HepG2 (cell line): ENCODE measurements around the gene MTA2. TPM values are rescaled to one million over a fixed set of nuclear protein-coding genes. Genes with fewer than 3 reads are reported as not detected.
A peak's percentile ranks its signal among the peaks of the same experiment; 100 is the strongest.

Source experiments
- ATAC-seq: fragments of 200-7000 bp; cut with Tn5 transposase; 3 replicates; pipeline ENCODE4 v1.9.1; 2020; ENCODE audit warnings: mild to moderate bottlenecking, moderate library complexity
- BruUV-seq: library from RNA; stranded (reverse); fragments of 400-500 nt; replicated peaks from 2 replicates; lab custom pipeline; 2021; lab: Mats Ljungman, UMichigan
- CTCF ChIA-PET: fragments of 300-600 bp; formaldehyde crosslinking; extraction: SDS; loops from one replicate; lab custom pipeline; 2021; ENCODE audit warnings: low total read pairs, inconsistent platforms, low intra/inter-chr PET ratio; lab: Yijun Ruan, JAX
- POLR2A ChIA-PET: fragments of 350-600 bp; sonication (Branson Sonifier 250); formaldehyde crosslinking; loops from one replicate; lab custom pipeline; 2020; ENCODE audit warnings: antibody characterized with exemption, inconsistent platforms; lab: Yijun Ruan, JAX
- DNase-seq: peaks from one replicate; pipeline ENCODE4 v3.0.0-alpha.2; 2015; ENCODE audit warnings: low spot score
- FAIRE-seq: peaks from 3 replicates; lab custom pipeline; 2011; peaks lifted over from hg19 to GRCh38; lab: Jason Lieb, UNC
- H2AFZ ChIP-seq: one replicate; pipeline ENCODE4 v1.6.1; 2011; ENCODE audit warnings: low read length, inconsistent platforms
- H3K27ac ChIP-seq: fragments of 300-600 bp; 3 replicates; pipeline ENCODE4 v1.8.0; 2011; ENCODE audit warnings: mixed run types, mild to moderate bottlenecking, mixed read lengths, low read length, inconsistent platforms; ENCODE audit not compliant: insufficient read depth; ENCODE audit errors: extremely low read length
- H3K27me3 ChIP-seq, 2 experiments: fragments of 200-600 bp in 1 of 2; 2 replicates in 1 of 2; 3 replicates in 1 of 2; pipeline versions ENCODE4 v1.6.0 to v1.8.0; 2011; ENCODE audit warnings: low read length in 2 of 2, mild to moderate bottlenecking in 2 of 2, moderate library complexity in 2 of 2, inconsistent platforms in 1 of 2; ENCODE audit not compliant: insufficient read depth in 2 of 2, control insufficient read depth in 1 of 2
- H3K36me3 ChIP-seq, 2 experiments: fragments of 200-600 bp in 1 of 2; replicated peaks in 1 of 2; 2 replicates in 1 of 2; 3 replicates in 1 of 2; pipeline versions ENCODE4 v1.5.1 to v1.8.0; 2011; ENCODE audit warnings: low read length in 2 of 2, inconsistent platforms in 1 of 2; ENCODE audit not compliant: insufficient read depth in 2 of 2, control insufficient read depth in 1 of 2
- H3K4me1 ChIP-seq: 2 replicates; pipeline ENCODE4 v1.5.1; 2012; ENCODE audit warnings: low read length, inconsistent platforms; ENCODE audit not compliant: insufficient read depth
- H3K4me2 ChIP-seq: 2 replicates; pipeline ENCODE4 v1.6.0; 2011; ENCODE audit warnings: low read depth, low read length, inconsistent platforms
- H3K4me3 ChIP-seq, 3 experiments: fragments of 200-600 bp in 1 of 3; sonication (generic), shearing (Covaris generic) in 1 of 3; replicated peaks in 1 of 3; 2 replicates each; pipeline ENCODE4 v1.5.1; 2011 to 2016; ENCODE audit warnings: low read length in 3 of 3, inconsistent platforms in 2 of 3, low read depth in 2 of 3, mild to moderate bottlenecking in 2 of 3, control low read depth in 1 of 3, mixed read lengths in 1 of 3; ENCODE audit not compliant: insufficient read depth in 1 of 3
- H3K79me2 ChIP-seq: one replicate; pipeline ENCODE4 v1.6.1; 2011; ENCODE audit warnings: low read length, inconsistent platforms; ENCODE audit not compliant: insufficient read depth
- H3K9ac ChIP-seq: 2 replicates; pipeline ENCODE4 v1.6.0; 2011; ENCODE audit warnings: mild to moderate bottlenecking, low read depth, low read length, inconsistent platforms; ENCODE audit not compliant: insufficient read depth
- H3K9me3 ChIP-seq: 2 replicates; pipeline ENCODE4 v1.5.1; 2012; ENCODE audit warnings: mild to moderate bottlenecking, low read length
- H4K20me1 ChIP-seq: 2 replicates; pipeline ENCODE4 v1.6.0; 2011; ENCODE audit warnings: inconsistent platforms, mild to moderate bottlenecking, low read length, moderate library complexity; ENCODE audit not compliant: insufficient read depth
- BCLAF1 ChIP-seq: fragments of 450-650 bp; IDR thresholded peaks from 2 replicates; pipeline ENCODE4 v1.6.1; 2017; ENCODE audit warnings: mild to moderate bottlenecking
- GATAD1 ChIP-seq: IDR thresholded peaks from 2 replicates; pipeline ENCODE4 v1.6.1; 2016; ENCODE audit warnings: missing genetic modification reagents, missing compliant biosample characterization
- HCFC1 ChIP-seq: fragments of 150-350 bp; IDR thresholded peaks from 2 replicates; pipeline ENCODE4 v1.6.1; 2014; ENCODE audit warnings: low read depth, low read length
- JARID2 ChIP-seq: sonication (generic); formaldehyde crosslinking; IDR thresholded peaks from 2 replicates; pipeline ENCODE4 v1.8.1; 2023; ENCODE audit warnings: missing genetic modification reagents, inconsistent platforms; ENCODE audit not compliant: insufficient replicate concordance
- POLR2A ChIP-seq, 2 experiments: IDR thresholded peaks; 2 replicates each; pipeline ENCODE4 v1.6.1; 2011; ENCODE audit warnings: low read depth in 2 of 2, low read length in 2 of 2, mild to moderate bottlenecking in 1 of 2, moderate library complexity in 1 of 2; ENCODE audit not compliant: insufficient read depth in 1 of 2
- PREB ChIP-seq: sonication (generic); formaldehyde crosslinking; IDR thresholded peaks from 2 replicates; pipeline ENCODE4 v1.4.0; 2020; ENCODE audit warnings: missing genetic modification reagents
- ZBTB40 ChIP-seq, 2 experiments: fragments of 450-650 bp in 1 of 2; sonication (generic) in 1 of 2; formaldehyde crosslinking in 1 of 2; IDR thresholded peaks; 2 replicates each; pipeline versions ENCODE4 v1.6.1 to v1.8.0; 2016 to 2022; ENCODE audit warnings: antibody characterized with exemption in 1 of 2, mild to moderate bottlenecking in 1 of 2, missing genetic modification reagents in 1 of 2
- ZC3H13 ChIP-seq: sonication (generic); formaldehyde crosslinking; IDR thresholded peaks from 2 replicates; pipeline ENCODE4 v1.8.1; 2023; ENCODE audit warnings: mild to moderate bottlenecking, missing genetic modification reagents, moderate library complexity
- ZNF597 ChIP-seq: sonication (generic); formaldehyde crosslinking; IDR thresholded peaks from 2 replicates; pipeline ENCODE4 v1.5.0; 2020; ENCODE audit warnings: missing genetic modification reagents
- ZNF816 ChIP-seq: sonication (generic); formaldehyde crosslinking; IDR thresholded peaks from 2 replicates; pipeline ENCODE4 v1.8.0; 2022; ENCODE audit warnings: missing genetic modification reagents, mild to moderate bottlenecking, borderline replicate concordance
- WGBS: methylation state at CpG from one replicate; pipeline ENCODE4 v1.1.6; 2017; ENCODE audit warnings: low lambda C conversion rate; 5-methylcytosine and 5-hydroxymethylcytosine counted together
- in situ Hi-C: cut with HindIII; loops from 2 replicates; pipeline ENCODE4 v1.10.0; 2017; ENCODE audit warnings: low pct_unique_long_range_greater_than_20kb; ENCODE audit not compliant: extremely low pct_ligation_motif_present
- intact Hi-C: fragments of 100-400 bp; cut with micrococcal nuclease; formaldehyde crosslinking; loops from one replicate; pipeline ENCODE4 v1.10.0; 2022; ENCODE audit not compliant: unreplicated experiment
- polyA plus RNA-seq, 8 experiments: library from polyadenylated mRNA; depleted of rRNA in 3 of 8; stranded (reverse) in 7 of 8; unstranded in 1 of 8; fragments of >200 nt; fragmentation: Illumina TruSeq in 4 of 8; extraction: Trizol in 4 of 8; gene quantifications; 2 replicates each; pipeline versions ENCODE4 v1.2.1 to v1.2.3, GENCODE V29; 2011 to 2016; ENCODE audit warnings: low read depth in 4 of 8, missing spikeins in 1 of 8, mixed read lengths in 1 of 8; ENCODE audit not compliant: insufficient read depth in 1 of 8
- total RNA-seq, 5 experiments: library from RNA; depleted of rRNA; stranded (reverse); fragments of >200 nt; fragmentation: Illumina TruSeq; extraction: Trizol; gene quantifications; 2 replicates each; pipeline ENCODE4 v1.2.3, GENCODE V29; 2016; ENCODE audit warnings: low read depth in 1 of 5

Gene MTA2
- total and polyA plus RNA-seq, 2 of the 13 experiments (the other 11 are each of a cell fraction or from before 2014, with no cell fraction given), result 14.0 to 70.0 TPM

- no TSS peak for BruUV-seq
- peak overlapping the region; percentile 98 for H3K9ac ChIP-seq
- TF ChIP-seq GATAD1 (CRISPR knock-in tag) (no peak), ZC3H13 (CRISPR knock-in tag) (peak; percentile 73; the same call in 1 of the 2 replicates), JARID2 (CRISPR knock-in tag) (no peak), BCLAF1 (no peak), ZNF816 (CRISPR knock-in tag) (no peak), PREB (CRISPR knock-in tag) (no peak), ZNF597 (CRISPR knock-in tag) (no peak), ZBTB40 (IDR thresholded peaks at IDR 0.05) (no peak), ZBTB40 (CRISPR knock-in tag; IDR thresholded peaks at IDR 0.05) (no peak), POLR2A (IDR thresholded peaks at IDR 0.05; ENCODE audit: insufficient read depth in 1 of 2, low read depth in 2 of 2, low read length in 2 of 2) (peak in 1 of 2 experiments; percentile 25; a peak in 1 of 4 replicates), HCFC1 (no peak)
These were observed 26.5 kb downstream of the MTA2 start for GRCh38 chr11:62575156-62575555.

More at GRCh38 chr11:62575156-62575555, 26.5 kb downstream of the MTA2 start:
- peaks cover 50% of the 10 kb centered on the region for H3K4me1 ChIP-seq
- peak overlapping the region; percentile 74 to 83 (median 77) for H3K4me3 ChIP-seq
- 87% methylated on average over 17 of the region's 17 CpGs for WGBS
- intact Hi-C loops, result no loop called here
- POLR2A ChIA-PET, result interaction anchor here (1.0 to 5.0 kb wide), 7 partner anchors 16 to 266 kb away, joined by 3 to 160 read pairs (median 13); partner anchors contain the start of genes AHNAK, B3GAT3, C11orf98 and CSKMT
- peaks cover 8% of the 10 kb centered on the region; the same call in 1 of the 2 replicates for H4K20me1 ChIP-seq
- H2AFZ ChIP-seq, result no peak overlapping the region
- ATAC-seq (no peak), DNase-seq (no peak), FAIRE-seq (no peak)
- H3K4me2 ChIP-seq, result peak overlapping the region; percentile 89
- no peaks in the 10 kb centered on the region; a peak in 1 of 5 replicates for H3K27me3 ChIP-seq
- CTCF ChIA-PET, result no interaction called here
- in situ Hi-C loops, result no loop called here
- peak overlapping the region; percentile 85 for H3K27ac ChIP-seq
- peaks cover 55% of the 10 kb centered on the region for H3K79me2 ChIP-seq
- no peaks in the 10 kb centered on the region for H3K9me3 ChIP-seq
- peaks cover 15 to 52% of the 10 kb centered on the region in 2 experiments for H3K36me3 ChIP-seq
